HepG2 (cell line): ENCODE results near the gene RNH1. TPM values are rescaled to one million over a fixed set of nuclear protein-coding genes. Genes with fewer than 3 reads are reported as not detected.

Source experiments
- AKNA ChIP-seq: sonication (generic); formaldehyde crosslinking; IDR thresholded peaks from 2 replicates; pipeline ENCODE4 v1.4.0; 2020; ENCODE audit warnings: missing genetic modification reagents, borderline replicate concordance
- ELF1 ChIP-seq: sonication (generic); formaldehyde crosslinking; IDR thresholded peaks from 2 replicates; pipeline ENCODE4 v1.4.0; 2020; ENCODE audit warnings: missing genetic modification reagents
- ETV5 ChIP-seq: IDR thresholded peaks from 2 replicates; pipeline ENCODE4 v1.6.1; 2018; ENCODE audit warnings: missing biosample characterization, missing genetic modification reagents, inconsistent platforms, borderline replicate concordance
- FOXO4 ChIP-seq: sonication (generic); formaldehyde crosslinking; conservative IDR thresholded peaks from 2 replicates; pipeline ENCODE4 v1.8.1; 2023; ENCODE audit warnings: missing genetic modification reagents
- HOXA9 ChIP-seq: sonication (generic); formaldehyde crosslinking; IDR thresholded peaks from 2 replicates; pipeline ENCODE4 v1.8.1; 2022; ENCODE audit warnings: missing genetic modification reagents, mild to moderate bottlenecking, moderate library complexity, borderline replicate concordance
- MZF1 ChIP-seq: sonication (generic); formaldehyde crosslinking; IDR thresholded peaks from 2 replicates; pipeline ENCODE4 v1.8.1; 2023; ENCODE audit warnings: mild to moderate bottlenecking, missing genetic modification reagents, borderline replicate concordance
- NBN ChIP-seq: fragments of 450-650 bp; conservative IDR thresholded peaks from 2 replicates; pipeline ENCODE4 v1.6.1; 2017
- TARDBP ChIP-seq: sonication (generic); formaldehyde crosslinking; IDR thresholded peaks from 2 replicates; pipeline ENCODE4 v1.8.0; 2022; ENCODE audit warnings: mild to moderate bottlenecking, missing genetic modification reagents
- YEATS4 ChIP-seq: sonication (generic); formaldehyde crosslinking; IDR thresholded peaks from 2 replicates; pipeline ENCODE4 v1.4.0; 2020; ENCODE audit warnings: missing genetic modification reagents, borderline replicate concordance
- ZNF83 ChIP-seq: sonication (generic); formaldehyde crosslinking; IDR thresholded peaks from 2 replicates; pipeline ENCODE4 v1.4.0; 2020; ENCODE audit warnings: missing genetic modification reagents, mild to moderate bottlenecking, borderline replicate concordance
- polyA plus RNA-seq, 8 experiments: library from polyadenylated mRNA; depleted of rRNA in 3 of 8; stranded (reverse) in 7 of 8; unstranded in 1 of 8; fragments of >200 nt; fragmentation: Illumina TruSeq in 4 of 8; extraction: Trizol in 4 of 8; gene quantifications; 2 replicates each; pipeline versions ENCODE4 v1.2.1 to v1.2.3, GENCODE V29; 2011 to 2016; ENCODE audit warnings: low read depth in 4 of 8, missing spikeins in 1 of 8, mixed read lengths in 1 of 8; ENCODE audit not compliant: insufficient read depth in 1 of 8
- total RNA-seq, 5 experiments: library from RNA; depleted of rRNA; stranded (reverse); fragments of >200 nt; fragmentation: Illumina TruSeq; extraction: Trizol; gene quantifications; 2 replicates each; pipeline ENCODE4 v1.2.3, GENCODE V29; 2016; ENCODE audit warnings: low read depth in 1 of 5
- TF ChIP-seq, protein P1 (sequence below): sonication (generic); formaldehyde crosslinking; IDR thresholded peaks from 2 replicates; pipeline ENCODE4 v1.4.0; 2020; ENCODE audit warnings: missing genetic modification reagents
- TF ChIP-seq, protein P2 (sequence below): sonication (generic); formaldehyde crosslinking; conservative IDR thresholded peaks from 2 replicates; pipeline ENCODE4 v1.4.0; 2020; ENCODE audit warnings: missing genetic modification reagents
- TF ChIP-seq, protein P3 (sequence below): sonication (generic); formaldehyde crosslinking; IDR thresholded peaks from 2 replicates; pipeline ENCODE4 v1.8.0; 2022; ENCODE audit warnings: missing genetic modification reagents, mild to moderate bottlenecking, moderate library complexity, borderline replicate concordance
- TF ChIP-seq, protein P4 (sequence below): sonication (generic); formaldehyde crosslinking; IDR thresholded peaks from 2 replicates; pipeline ENCODE4 v1.8.1; 2023; ENCODE audit warnings: mild to moderate bottlenecking, missing genetic modification reagents, borderline replicate concordance

RNH1 gene
- total and polyA plus RNA-seq, 2 of the 13 experiments (the other 11 are each of a cell fraction or from before 2014, with no cell fraction given), result 36.0 to 74.1 TPM

DNA sequence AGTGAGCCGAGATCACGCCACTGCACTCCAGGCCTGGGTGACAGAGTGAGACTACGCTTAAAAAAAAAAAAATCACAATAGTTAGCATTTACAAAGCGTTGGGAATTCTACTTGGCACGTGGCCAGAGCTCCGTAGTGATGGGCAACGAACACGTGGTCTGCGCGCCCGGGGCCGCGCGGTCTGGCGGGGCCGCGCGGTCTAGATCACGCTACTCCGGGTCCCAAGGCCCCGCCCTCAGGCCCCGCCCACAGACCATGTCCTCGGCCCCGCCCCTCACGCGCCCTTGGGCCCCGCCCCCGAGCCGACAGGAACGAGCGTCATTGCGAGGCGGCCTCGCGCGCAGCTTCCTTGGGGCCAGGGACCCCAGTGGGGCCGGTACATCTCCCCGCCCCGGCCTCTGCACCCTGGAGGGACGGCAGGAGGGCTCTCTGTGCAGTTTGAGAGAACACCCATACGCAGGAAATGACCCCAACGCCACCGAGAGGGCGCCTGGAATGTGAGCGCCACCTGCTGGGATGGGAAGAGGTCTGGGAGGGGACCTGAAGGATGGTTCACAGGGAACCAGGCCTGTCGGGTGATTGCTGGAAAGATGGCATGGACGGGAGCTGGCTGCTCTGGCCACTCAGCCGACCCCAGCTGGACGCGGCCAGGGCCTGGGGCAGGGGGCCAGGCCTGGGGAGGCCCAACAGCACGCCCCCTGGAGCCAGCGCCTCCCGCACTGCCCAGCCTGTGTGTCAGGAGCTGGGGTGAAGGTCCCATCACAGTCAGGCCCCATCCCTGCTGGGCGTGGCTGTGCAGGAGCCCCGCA, 58.9 kb downstream of the RNH1 start (continued):
- TF ChIP-seq FOXO4 (CRISPR knock-in tag) (no peak), YEATS4 (CRISPR knock-in tag) (peak; percentile 72; the same call in 1 of the 2 replicates), ELF1 (CRISPR knock-in tag) (peak; percentile 70), MZF1 (no peak), ZNF83 (CRISPR knock-in tag) (no peak), NBN (no peak), ETV5 (CRISPR knock-in tag) (peak; percentile 78), TARDBP (CRISPR knock-in tag) (peak; percentile 74), HOXA9 (no peak), AKNA (no peak)
- TF ChIP-seq, protein P1, sequence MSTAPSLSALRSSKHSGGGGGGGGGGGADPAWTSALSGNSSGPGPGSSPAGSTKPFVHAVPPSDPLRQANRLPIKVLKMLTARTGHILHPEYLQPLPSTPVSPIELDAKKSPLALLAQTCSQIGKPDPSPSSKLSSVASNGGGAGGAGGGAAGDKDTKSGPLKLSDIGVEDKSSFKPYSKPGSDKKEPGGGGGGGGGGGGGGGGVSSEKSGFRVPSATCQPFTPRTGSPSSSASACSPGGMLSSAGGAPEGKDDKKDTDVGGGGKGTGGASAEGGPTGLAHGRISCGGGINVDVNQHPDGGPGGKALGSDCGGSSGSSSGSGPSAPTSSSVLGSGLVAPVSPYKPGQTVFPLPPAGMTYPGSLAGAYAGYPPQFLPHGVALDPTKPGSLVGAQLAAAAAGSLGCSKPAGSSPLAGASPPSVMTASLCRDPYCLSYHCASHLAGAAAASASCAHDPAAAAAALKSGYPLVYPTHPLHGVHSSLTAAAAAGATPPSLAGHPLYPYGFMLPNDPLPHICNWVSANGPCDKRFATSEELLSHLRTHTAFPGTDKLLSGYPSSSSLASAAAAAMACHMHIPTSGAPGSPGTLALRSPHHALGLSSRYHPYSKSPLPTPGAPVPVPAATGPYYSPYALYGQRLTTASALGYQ (CRISPR knock-in tag), result no peak
- TF ChIP-seq, protein P2, sequence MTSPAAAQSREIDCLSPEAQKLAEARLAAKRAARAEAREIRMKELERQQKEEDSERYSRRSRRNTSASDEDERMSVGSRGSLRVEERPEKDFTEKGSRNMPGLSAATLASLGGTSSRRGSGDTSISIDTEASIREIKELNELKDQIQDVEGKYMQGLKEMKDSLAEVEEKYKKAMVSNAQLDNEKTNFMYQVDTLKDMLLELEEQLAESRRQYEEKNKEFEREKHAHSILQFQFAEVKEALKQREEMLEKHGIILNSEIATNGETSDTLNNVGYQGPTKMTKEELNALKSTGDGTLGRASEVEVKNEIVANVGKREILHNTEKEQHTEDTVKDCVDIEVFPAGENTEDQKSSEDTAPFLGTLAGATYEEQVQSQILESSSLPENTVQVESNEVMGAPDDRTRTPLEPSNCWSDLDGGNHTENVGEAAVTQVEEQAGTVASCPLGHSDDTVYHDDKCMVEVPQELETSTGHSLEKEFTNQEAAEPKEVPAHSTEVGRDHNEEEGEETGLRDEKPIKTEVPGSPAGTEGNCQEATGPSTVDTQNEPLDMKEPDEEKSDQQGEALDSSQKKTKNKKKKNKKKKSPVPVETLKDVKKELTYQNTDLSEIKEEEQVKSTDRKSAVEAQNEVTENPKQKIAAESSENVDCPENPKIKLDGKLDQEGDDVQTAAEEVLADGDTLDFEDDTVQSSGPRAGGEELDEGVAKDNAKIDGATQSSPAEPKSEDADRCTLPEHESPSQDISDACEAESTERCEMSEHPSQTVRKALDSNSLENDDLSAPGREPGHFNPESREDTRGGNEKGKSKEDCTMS, result no peak
- TF ChIP-seq, protein P3, sequence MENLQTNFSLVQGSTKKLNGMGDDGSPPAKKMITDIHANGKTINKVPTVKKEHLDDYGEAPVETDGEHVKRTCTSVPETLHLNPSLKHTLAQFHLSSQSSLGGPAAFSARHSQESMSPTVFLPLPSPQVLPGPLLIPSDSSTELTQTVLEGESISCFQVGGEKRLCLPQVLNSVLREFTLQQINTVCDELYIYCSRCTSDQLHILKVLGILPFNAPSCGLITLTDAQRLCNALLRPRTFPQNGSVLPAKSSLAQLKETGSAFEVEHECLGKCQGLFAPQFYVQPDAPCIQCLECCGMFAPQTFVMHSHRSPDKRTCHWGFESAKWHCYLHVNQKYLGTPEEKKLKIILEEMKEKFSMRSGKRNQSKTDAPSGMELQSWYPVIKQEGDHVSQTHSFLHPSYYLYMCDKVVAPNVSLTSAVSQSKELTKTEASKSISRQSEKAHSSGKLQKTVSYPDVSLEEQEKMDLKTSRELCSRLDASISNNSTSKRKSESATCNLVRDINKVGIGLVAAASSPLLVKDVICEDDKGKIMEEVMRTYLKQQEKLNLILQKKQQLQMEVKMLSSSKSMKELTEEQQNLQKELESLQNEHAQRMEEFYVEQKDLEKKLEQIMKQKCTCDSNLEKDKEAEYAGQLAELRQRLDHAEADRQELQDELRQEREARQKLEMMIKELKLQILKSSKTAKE (CRISPR knock-in tag), result 0 out of 2 replicates have a peak, but pooled peaks have one; percentile 18
- TF ChIP-seq, protein P4, sequence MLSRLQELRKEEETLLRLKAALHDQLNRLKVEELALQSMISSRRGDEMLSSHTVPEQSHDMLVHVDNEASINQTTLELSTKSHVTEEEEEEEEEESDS (CRISPR knock-in tag), result no peak
